T-helper 2 cell treated with Interferon-gamma antibody and Interleukin-4, amounts not matched to agents 100 ng/mL and 5 ng/mL, for 36 hours (primary cell): ENCODE data around the gene ARHGEF11. TPM values are rescaled to one million over a fixed set of nuclear protein-coding genes. Genes with fewer than 3 reads are reported as not detected.
"Not testable (repeated sequence)": the region's sequence is repeated elsewhere in the genome, so short reads cannot be mapped to it uniquely, and the experiment has no call there.

Source experiments
- intact Hi-C: fragments of 100-400 bp; cut with micrococcal nuclease; formaldehyde crosslinking; loops from one replicate; pipeline ENCODE4 v1.15.1; 2023
- total RNA-seq: library from RNA; stranded (reverse); gene quantifications from 2 replicates; pipeline ENCODE4 v1.2.3, GENCODE V29; 2022

Gene ARHGEF11
- 18.0 and 18.3 TPM in 2 replicates for total RNA-seq

GRCh38 chr1:157045250-157046218, at the start of gene ARHGEF11:
Gene ARHGEF11, minus strand, starts transcription at chr1:157045742. Its CDS starts 1,412 bp downstream, at chr1:157044330.
- intact Hi-C loops, result no loop called here

- intact Hi-C loops, result no loop called here
Measured at GRCh38 chr1:157095091-157095490, 49.5 kb upstream of the ARHGEF11 start.

- intact Hi-C loops, result loop anchor here (5.0 kb wide), 1 partner anchor 44 kb away; the partner anchor contains the start of gene ETV3
Measured at GRCh38 chr1:157092831-157093230, 47.3 kb upstream of the ARHGEF11 start.

- intact Hi-C loops, result loop anchor here (5.0 kb wide), 1 partner anchor 46 kb away; the partner anchor contains the start of gene ETV3
Measured at GRCh38 chr1:157091668-157092273, 46.2 kb upstream of the ARHGEF11 start.

GRCh38 chr1:157091186-157091585, 45.6 kb upstream of the ARHGEF11 start:
- intact Hi-C loops, result loop anchor here (5.0 kb wide), 1 partner anchor 46 kb away; the partner anchor contains the start of gene ETV3

- intact Hi-C loops, result loop anchor here (1.0 to 5.0 kb wide), 2 partner anchors 47 to 66 kb away; partner anchors contain the start of gene ETV3
Measured at GRCh38 chr1:157090771-157091170, 45.2 kb upstream of the ARHGEF11 start.

GRCh38 chr1:157090196-157090647, 44.7 kb upstream of the ARHGEF11 start:
- intact Hi-C loops, result loop anchor here (1.0 to 5.0 kb wide), 2 partner anchors 47 to 66 kb away; partner anchors contain the start of gene ETV3

GRCh38 chr1:157089789-157090188, 44.2 kb upstream of the ARHGEF11 start:
- intact Hi-C loops, result loop anchor here (1.0 to 5.0 kb wide), 2 partner anchors 48 to 67 kb away; partner anchors contain the start of gene ETV3

GRCh38 chr1:157088607-157089006, 43.1 kb upstream of the ARHGEF11 start:
- intact Hi-C loops, result no loop called here

GRCh38 chr1:157087030-157087429, 41.5 kb upstream of the ARHGEF11 start:
- intact Hi-C loops, result no loop called here

GRCh38 chr1:157086299-157086698, 40.8 kb upstream of the ARHGEF11 start:
- intact Hi-C loops, result no loop called here

- intact Hi-C loops, result no loop called here
Measured at GRCh38 chr1:157085421-157085820, 39.9 kb upstream of the ARHGEF11 start.

GRCh38 chr1:157084720-157085119, 39.2 kb upstream of the ARHGEF11 start:
- intact Hi-C loops, result no loop called here

GRCh38 chr1:157081707-157082106, 36.2 kb upstream of the ARHGEF11 start:
- intact Hi-C loops, result no loop called here

- intact Hi-C loops, result no loop called here
Measured at GRCh38 chr1:157080714-157081113, 35.2 kb upstream of the ARHGEF11 start.

GRCh38 chr1:157077394-157077793, 31.9 kb upstream of the ARHGEF11 start:
- intact Hi-C loops, result loop anchor here (10.0 kb wide), 1 partner anchor 183 kb away; the partner anchor contains the start of gene PEAR1

- intact Hi-C loops, result loop anchor here (10.0 kb wide), 1 partner anchor 179 kb away; the partner anchor contains the start of gene PEAR1
Measured at GRCh38 chr1:157073944-157074685, 28.6 kb upstream of the ARHGEF11 start.

GRCh38 chr1:157069601-157070000, 24.1 kb upstream of the ARHGEF11 start:
- intact Hi-C loops, result no loop called here

- intact Hi-C loops, result not testable (repeated sequence)
Measured at GRCh38 chr1:157059241-157059640, 13.7 kb upstream of the ARHGEF11 start.

GRCh38 chr1:157056269-157056668, 10.7 kb upstream of the ARHGEF11 start:
- intact Hi-C loops, result no loop called here

- intact Hi-C loops, result not testable (repeated sequence)
Measured at GRCh38 chr1:157055729-157056128, 10.2 kb upstream of the ARHGEF11 start.
